IMR-90 (cell line): ENCODE results near the gene PDRG1.

Experiments
- BHLHE40 ChIP-seq: fragments of 150-350 bp; IDR thresholded peaks from 2 replicates; pipeline ENCODE4 v1.6.1; 2016; ENCODE audit warnings: mild to moderate bottlenecking, low read depth, low read length
- CEBPB ChIP-seq: IDR thresholded peaks from 2 replicates; pipeline ENCODE4 v1.6.1; 2012; ENCODE audit warnings: low read depth, low read length, improper control_type of control experiment
- CHD1 ChIP-seq: IDR thresholded peaks from 2 replicates; pipeline ENCODE4 v1.6.1; 2012; ENCODE audit warnings: low read depth, low read length, improper control_type of control experiment
- MAZ ChIP-seq: IDR thresholded peaks from 2 replicates; pipeline ENCODE4 v1.6.1; 2012; ENCODE audit warnings: low read depth, mild to moderate bottlenecking, low read length, improper control_type of control experiment, moderate library complexity, borderline replicate concordance
- MXI1 ChIP-seq: IDR thresholded peaks from 2 replicates; pipeline ENCODE4 v1.6.1; 2012; ENCODE audit warnings: low read depth, mild to moderate bottlenecking, low read length, moderate library complexity, borderline replicate concordance
- POLR2A ChIP-seq: IDR thresholded peaks from 2 replicates; pipeline ENCODE4 v1.6.1; 2012; ENCODE audit warnings: mild to moderate bottlenecking, low read depth, low read length
- RAD21 ChIP-seq: IDR thresholded peaks from 2 replicates; pipeline ENCODE4 v1.6.1; 2012; ENCODE audit warnings: low read length, improper control_type of control experiment
- RFX5 ChIP-seq: IDR thresholded peaks from 2 replicates; pipeline ENCODE4 v1.8.0; 2012; ENCODE audit warnings: low read depth, mild to moderate bottlenecking, low read length, moderate library complexity
- SMC3 ChIP-seq: fragments of 150-350 bp; IDR thresholded peaks from 2 replicates; pipeline ENCODE4 v1.6.1; 2016; ENCODE audit warnings: low read depth, mild to moderate bottlenecking, antibody characterized with exemption, low read length, moderate library complexity
- TF ChIP-seq, protein P1 (sequence below): conservative IDR thresholded peaks from 2 replicates; pipeline ENCODE4 v1.5.1; 2012; ENCODE audit warnings: mild to moderate bottlenecking, low read depth, low read length, improper control_type of control experiment
- TF ChIP-seq, protein P2 (sequence below): fragments of 150-350 bp; IDR thresholded peaks from 2 replicates; pipeline ENCODE4 v1.6.1; 2016; ENCODE audit warnings: low read depth, mild to moderate bottlenecking, low read length, moderate library complexity, borderline replicate concordance
- TF ChIP-seq, protein P3 (sequence below): fragments of 150-350 bp; IDR thresholded peaks from 2 replicates; pipeline ENCODE4 v1.6.1; 2017; ENCODE audit warnings: mild to moderate bottlenecking, antibody characterized with exemption, low read length, low read depth

DNA sequence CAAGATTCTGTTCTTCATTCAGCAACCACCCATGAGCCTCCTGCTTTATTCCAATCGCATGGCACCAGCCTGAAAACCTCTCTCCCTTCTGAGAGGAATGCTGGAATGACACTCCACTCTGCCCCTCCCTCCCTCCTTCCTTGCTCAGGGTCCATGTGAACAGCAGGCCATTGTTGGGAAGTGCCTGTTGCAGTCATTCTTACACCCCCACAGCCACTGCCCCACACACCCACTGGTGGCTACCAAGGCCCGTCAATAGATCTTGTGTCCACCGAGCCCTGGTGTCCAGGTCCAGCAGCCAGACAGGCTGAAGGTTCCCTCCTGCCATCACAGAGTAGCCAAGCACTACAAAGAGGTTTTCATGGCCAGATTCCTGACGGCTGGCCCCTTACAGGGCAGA is 6.5 kb downstream of the PDRG1 start:
- TF ChIP-seq RFX5 = no peak
- TF ChIP-seq RAD21 = no peak
- TF ChIP-seq CEBPB = no peak
- TF ChIP-seq, protein P1, sequence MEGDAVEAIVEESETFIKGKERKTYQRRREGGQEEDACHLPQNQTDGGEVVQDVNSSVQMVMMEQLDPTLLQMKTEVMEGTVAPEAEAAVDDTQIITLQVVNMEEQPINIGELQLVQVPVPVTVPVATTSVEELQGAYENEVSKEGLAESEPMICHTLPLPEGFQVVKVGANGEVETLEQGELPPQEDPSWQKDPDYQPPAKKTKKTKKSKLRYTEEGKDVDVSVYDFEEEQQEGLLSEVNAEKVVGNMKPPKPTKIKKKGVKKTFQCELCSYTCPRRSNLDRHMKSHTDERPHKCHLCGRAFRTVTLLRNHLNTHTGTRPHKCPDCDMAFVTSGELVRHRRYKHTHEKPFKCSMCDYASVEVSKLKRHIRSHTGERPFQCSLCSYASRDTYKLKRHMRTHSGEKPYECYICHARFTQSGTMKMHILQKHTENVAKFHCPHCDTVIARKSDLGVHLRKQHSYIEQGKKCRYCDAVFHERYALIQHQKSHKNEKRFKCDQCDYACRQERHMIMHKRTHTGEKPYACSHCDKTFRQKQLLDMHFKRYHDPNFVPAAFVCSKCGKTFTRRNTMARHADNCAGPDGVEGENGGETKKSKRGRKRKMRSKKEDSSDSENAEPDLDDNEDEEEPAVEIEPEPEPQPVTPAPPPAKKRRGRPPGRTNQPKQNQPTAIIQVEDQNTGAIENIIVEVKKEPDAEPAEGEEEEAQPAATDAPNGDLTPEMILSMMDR = no peak
- no peak for TF ChIP-seq POLR2A
- TF ChIP-seq, protein P2, sequence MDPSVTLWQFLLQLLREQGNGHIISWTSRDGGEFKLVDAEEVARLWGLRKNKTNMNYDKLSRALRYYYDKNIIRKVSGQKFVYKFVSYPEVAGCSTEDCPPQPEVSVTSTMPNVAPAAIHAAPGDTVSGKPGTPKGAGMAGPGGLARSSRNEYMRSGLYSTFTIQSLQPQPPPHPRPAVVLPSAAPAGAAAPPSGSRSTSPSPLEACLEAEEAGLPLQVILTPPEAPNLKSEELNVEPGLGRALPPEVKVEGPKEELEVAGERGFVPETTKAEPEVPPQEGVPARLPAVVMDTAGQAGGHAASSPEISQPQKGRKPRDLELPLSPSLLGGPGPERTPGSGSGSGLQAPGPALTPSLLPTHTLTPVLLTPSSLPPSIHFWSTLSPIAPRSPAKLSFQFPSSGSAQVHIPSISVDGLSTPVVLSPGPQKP = no peak
- TF ChIP-seq MXI1 = no peak
- TF ChIP-seq SMC3 = no peak
- TF ChIP-seq, protein P3, sequence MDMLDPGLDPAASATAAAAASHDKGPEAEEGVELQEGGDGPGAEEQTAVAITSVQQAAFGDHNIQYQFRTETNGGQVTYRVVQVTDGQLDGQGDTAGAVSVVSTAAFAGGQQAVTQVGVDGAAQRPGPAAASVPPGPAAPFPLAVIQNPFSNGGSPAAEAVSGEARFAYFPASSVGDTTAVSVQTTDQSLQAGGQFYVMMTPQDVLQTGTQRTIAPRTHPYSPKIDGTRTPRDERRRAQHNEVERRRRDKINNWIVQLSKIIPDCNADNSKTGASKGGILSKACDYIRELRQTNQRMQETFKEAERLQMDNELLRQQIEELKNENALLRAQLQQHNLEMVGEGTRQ = no peak
- TF ChIP-seq CHD1 = no peak
- TF ChIP-seq MAZ = no peak
- no peak for TF ChIP-seq BHLHE40
